IMR-90 (cell line): ENCODE measurements around the gene NOC2L. TPM values are rescaled to one million over a fixed set of nuclear protein-coding genes. Genes with fewer than 3 reads are reported as not detected.
A peak's percentile ranks its signal among the peaks of the same experiment; 100 is the strongest.

Source experiments
- ATAC-seq: fragments of 200-7000 bp; cut with Tn5 transposase; 2 replicates; pipeline ENCODE4 v1.9.1; 2020; ENCODE audit warnings: low read depth, mild to moderate bottlenecking, moderate library complexity
- BruUV-seq: library from RNA; stranded (reverse); fragments of 400-500 nt; replicated peaks from 2 replicates; lab custom pipeline; 2021; lab: Mats Ljungman, UMichigan
- CTCF ChIA-PET: fragments of 300-600 bp; formaldehyde crosslinking; extraction: SDS; loops from one replicate; lab custom pipeline; 2021; ENCODE audit warnings: antibody characterized with exemption; lab: Yijun Ruan, JAX
- POLR2A ChIA-PET: fragments of 300-600 bp; sonication (Branson Sonifier 250); formaldehyde crosslinking; loops from one replicate; lab custom pipeline; 2022; ENCODE audit warnings: antibody characterized with exemption; ENCODE audit not compliant: unreplicated experiment; lab: Charles Lee
- DNase-seq: peaks from one replicate; pipeline ENCODE4 v3.0.0; 2013
- H2AFZ ChIP-seq: replicated peaks from 2 replicates; pipeline ENCODE3; 2013; ENCODE audit warnings: low read length, mild to moderate bottlenecking; ENCODE audit not compliant: poor library complexity
- H2AK5ac ChIP-seq: 2 replicates; pipeline ENCODE4 v1.6.1; 2013; ENCODE audit warnings: low read depth, low read length, inconsistent platforms
- H2AK9ac ChIP-seq: replicated peaks from 2 replicates; pipeline ENCODE3; 2013; ENCODE audit warnings: mild to moderate bottlenecking, low read depth, low read length, moderate library complexity; ENCODE audit not compliant: poor library complexity
- H2BK120ac ChIP-seq: 2 replicates; pipeline ENCODE4 v1.6.1; 2013; ENCODE audit warnings: low read depth, low read length, inconsistent platforms
- H2BK15ac ChIP-seq: 3 replicates; pipeline ENCODE4 v1.6.1; 2013; ENCODE audit warnings: low read depth, low read length, inconsistent platforms
- H2BK20ac ChIP-seq: 2 replicates; pipeline ENCODE4 v1.6.1; 2013; ENCODE audit warnings: low read depth, mild to moderate bottlenecking, inconsistent platforms, low read length, moderate library complexity
- H2BK5ac ChIP-seq: 2 replicates; pipeline ENCODE4 v1.6.1; 2013; ENCODE audit warnings: mild to moderate bottlenecking, low read depth, low read length, inconsistent platforms; ENCODE audit not compliant: poor library complexity, severe bottlenecking
- H3K14ac ChIP-seq: replicated peaks from 2 replicates; pipeline ENCODE4 v1.6.1; 2013; ENCODE audit warnings: low read depth, low read length, inconsistent platforms
- H3K18ac ChIP-seq: 2 replicates; pipeline ENCODE4 v1.6.1; 2013; ENCODE audit warnings: low read depth, low read length, control low read depth
- H3K23ac ChIP-seq: 2 replicates; pipeline ENCODE4 v1.6.1; 2013; ENCODE audit warnings: low read depth, low read length, inconsistent platforms
- H3K27ac ChIP-seq: 2 replicates; pipeline ENCODE4 v1.5.1; 2013; ENCODE audit warnings: mild to moderate bottlenecking, control low read depth, low read length; ENCODE audit not compliant: insufficient read depth
- H3K27me3 ChIP-seq: 2 replicates; pipeline ENCODE4 v1.6.1; 2013; ENCODE audit warnings: low read length; ENCODE audit not compliant: control insufficient read depth, insufficient read depth
- H3K36me3 ChIP-seq: 2 replicates; pipeline ENCODE4 v1.6.1; 2013; ENCODE audit warnings: low read length, mixed read lengths; ENCODE audit not compliant: control insufficient read depth, insufficient read depth
- H3K4ac ChIP-seq: 2 replicates; pipeline ENCODE4 v1.6.1; 2013; ENCODE audit warnings: low read depth, low read length, inconsistent platforms
- H3K4me1 ChIP-seq: 2 replicates; pipeline ENCODE4 v1.6.1; 2013; ENCODE audit warnings: low read length, mixed read lengths; ENCODE audit not compliant: control insufficient read depth, insufficient read depth
- H3K4me2 ChIP-seq: 2 replicates; pipeline ENCODE4 v1.6.1; 2013; ENCODE audit warnings: low read depth, mild to moderate bottlenecking, control low read depth, low read length, moderate library complexity
- H3K4me3 ChIP-seq: 2 replicates; pipeline ENCODE4 v1.5.1; 2013; ENCODE audit warnings: low read depth, mild to moderate bottlenecking, control low read depth, low read length, moderate library complexity; ENCODE audit not compliant: insufficient read depth
- H3K56ac ChIP-seq: 2 replicates; pipeline ENCODE4 v1.6.1; 2013; ENCODE audit warnings: low read length, inconsistent platforms; ENCODE audit not compliant: insufficient read depth; ENCODE audit errors: extremely low read depth
- H3K79me1 ChIP-seq, 2 experiments: 2 replicates each; pipeline ENCODE4 v1.6.1; 2013; ENCODE audit warnings: low read length in 2 of 2, inconsistent platforms in 1 of 2, low read depth in 1 of 2
- H3K9ac ChIP-seq: 2 replicates; pipeline ENCODE4 v1.6.1; 2013; ENCODE audit warnings: low read depth, low read length, control low read depth
- H3K9me1 ChIP-seq: 2 replicates; pipeline ENCODE4 v1.6.1; 2013; ENCODE audit warnings: low read length, inconsistent platforms; ENCODE audit not compliant: insufficient read depth
- H3K9me3 ChIP-seq: 2 replicates; pipeline ENCODE4 v1.6.1; 2013; ENCODE audit warnings: low read length; ENCODE audit not compliant: control insufficient read depth, insufficient read depth
- H4K20me1 ChIP-seq: 2 replicates; pipeline ENCODE4 v1.6.1; 2013; ENCODE audit warnings: low read length, inconsistent platforms; ENCODE audit not compliant: insufficient read depth
- H4K5ac ChIP-seq: 2 replicates; pipeline ENCODE4 v1.6.1; 2013; ENCODE audit warnings: mild to moderate bottlenecking, low read depth, low read length, control low read depth
- H4K8ac ChIP-seq, 2 experiments: 2 replicates each; pipeline ENCODE4 v1.6.1; 2013; ENCODE audit warnings: low read depth in 2 of 2, low read length in 2 of 2, control low read depth in 1 of 2, inconsistent platforms in 1 of 2
- H4K91ac ChIP-seq: 2 replicates; pipeline ENCODE4 v1.6.1; 2013; ENCODE audit warnings: low read depth, low read length, inconsistent platforms; ENCODE audit not compliant: insufficient read depth
- BHLHE40 ChIP-seq: fragments of 150-350 bp; IDR thresholded peaks from 2 replicates; pipeline ENCODE4 v1.6.1; 2016; ENCODE audit warnings: mild to moderate bottlenecking, low read depth, low read length
- CEBPB ChIP-seq: IDR thresholded peaks from 2 replicates; pipeline ENCODE4 v1.6.1; 2012; ENCODE audit warnings: low read depth, low read length, improper control_type of control experiment
- CHD1 ChIP-seq: IDR thresholded peaks from 2 replicates; pipeline ENCODE4 v1.6.1; 2012; ENCODE audit warnings: low read depth, low read length, improper control_type of control experiment
- ELK1 ChIP-seq: fragments of 150-350 bp; IDR thresholded peaks from 2 replicates; pipeline ENCODE4 v1.6.1; 2016; ENCODE audit warnings: low read depth, mild to moderate bottlenecking, low read length, moderate library complexity, borderline replicate concordance
- MAFK ChIP-seq: IDR thresholded peaks from 2 replicates; pipeline ENCODE4 v1.6.1; 2012; ENCODE audit warnings: low read depth, low read length, improper control_type of control experiment
- MAZ ChIP-seq: IDR thresholded peaks from 2 replicates; pipeline ENCODE4 v1.6.1; 2012; ENCODE audit warnings: low read depth, mild to moderate bottlenecking, low read length, improper control_type of control experiment, moderate library complexity, borderline replicate concordance
- MXI1 ChIP-seq: IDR thresholded peaks from 2 replicates; pipeline ENCODE4 v1.6.1; 2012; ENCODE audit warnings: low read depth, mild to moderate bottlenecking, low read length, moderate library complexity, borderline replicate concordance
- NFE2L2 ChIP-seq: fragments of 150-350 bp; IDR thresholded peaks from 2 replicates; pipeline ENCODE4 v1.6.1; 2016; ENCODE audit warnings: low read depth, mild to moderate bottlenecking, low read length
- RCOR1 ChIP-seq: IDR thresholded peaks from 2 replicates; pipeline ENCODE4 v1.6.1; 2012; ENCODE audit warnings: mild to moderate bottlenecking, low read length, improper control_type of control experiment; ENCODE audit not compliant: insufficient replicate concordance
- RFX5 ChIP-seq: IDR thresholded peaks from 2 replicates; pipeline ENCODE4 v1.8.0; 2012; ENCODE audit warnings: low read depth, mild to moderate bottlenecking, low read length, moderate library complexity
- SMC3 ChIP-seq: fragments of 150-350 bp; IDR thresholded peaks from 2 replicates; pipeline ENCODE4 v1.6.1; 2016; ENCODE audit warnings: low read depth, mild to moderate bottlenecking, antibody characterized with exemption, low read length, moderate library complexity
- WGBS, 2 experiments: methylation state at CpG; one replicate each; pipeline versions ENCODE4 v1.1.5 to v1.1.7; 2013; ENCODE audit warnings: missing lambda C conversion rate in 2 of 2; ENCODE audit not compliant: insufficient read length in 1 of 2; ENCODE audit errors: extremely low coverage in 2 of 2; 5-methylcytosine and 5-hydroxymethylcytosine counted together
- dilution Hi-C: fragments of 300-500 bp; cut with HindIII; formaldehyde crosslinking; loops from one replicate; pipeline ENCODE4 v1.14.3; 2018; ENCODE audit warnings: low sequenced_read_pairs; ENCODE audit not compliant: unreplicated experiment
- in situ Hi-C: fragments of 300-500 bp; cut with MboI; formaldehyde crosslinking; loops from 3 replicates; pipeline ENCODE4 v1.14.3; 2019; ENCODE audit warnings: low sequenced_read_pairs, inconsistent platforms, mixed read lengths
- intact Hi-C: fragments of 100-400 bp; cut with micrococcal nuclease; formaldehyde crosslinking; loops from 2 replicates; pipeline ENCODE4 v1.10.0; 2022
- polyA plus RNA-seq, 3 experiments: library from polyadenylated mRNA; depleted of rRNA; stranded (reverse); fragments of >200 nt; gene quantifications; 2 replicates each; pipeline ENCODE4 v1.2.3, GENCODE V29; 2012; ENCODE audit warnings: low replicate concordance in 1 of 3
- total RNA-seq: library from RNA; depleted of rRNA; stranded (reverse); fragments of >200 nt; gene quantifications from 2 replicates; pipeline ENCODE4 v1.2.3, GENCODE V29; 2012

Gene NOC2L
- total and polyA plus RNA-seq, 2 of the 4 experiments (the other 2 are of a cell fraction), result 74.2 to 106 TPM

- no peak overlapping the region for H2BK120ac ChIP-seq
- peaks cover 16% of the 10 kb centered on the region for H3K4me1 ChIP-seq
- POLR2A ChIA-PET, result interaction anchor here (0.6 kb wide), 1 partner anchor 390 kb away, joined by 3 read pairs; no protein-coding TSS in a partner anchor
- no peak overlapping the region for H3K18ac ChIP-seq
- BruUV-seq, result no TSS peak
- H3K27me3 ChIP-seq, result no peaks in the 10 kb centered on the region
- H4K8ac ChIP-seq, result no peak overlapping the region; a peak in 1 of 4 replicates
- H3K79me1 ChIP-seq, result peaks cover 12 to 45% of the 10 kb centered on the region in 2 experiments
- H4K91ac ChIP-seq, result no peak overlapping the region
- in situ Hi-C loops (no loop called here), dilution Hi-C loops (no loop called here), intact Hi-C loops (no loop called here)
- peak overlapping the region; percentile 68 for H3K4me2 ChIP-seq
- H3K9ac ChIP-seq, result peak overlapping the region; percentile 59; the same call in 1 of the 2 replicates
- ATAC-seq (peak; percentile 3; the same call in 1 of the 2 replicates), DNase-seq (no peak)
- H3K14ac ChIP-seq, result no peak overlapping the region
- 0 out of 2 replicates have a peak, but pooled peaks cover 8% of the 10 kb centered on the region for H3K9me1 ChIP-seq
- H3K9me3 ChIP-seq, result no peaks in the 10 kb centered on the region
- peak overlapping the region; percentile 94 for H2AK9ac ChIP-seq
- 0 out of 2 replicates have a peak overlapping the region, but pooled peaks have one; percentile 5 for H3K4ac ChIP-seq
- peaks cover 15% of the 10 kb centered on the region for H4K20me1 ChIP-seq
- H4K5ac ChIP-seq, result no peak overlapping the region
- no peak overlapping the region for H2BK15ac ChIP-seq
- peaks cover 28% of the 10 kb centered on the region for H3K36me3 ChIP-seq
- peak overlapping the region; percentile 86 for H2AFZ ChIP-seq
- no peak overlapping the region; the same call in 1 of the 2 replicates for H3K27ac ChIP-seq
- CTCF ChIA-PET, result no interaction called here
- peak overlapping the region; percentile 91 for H3K4me3 ChIP-seq
- H3K23ac ChIP-seq, result no peak overlapping the region
- TF ChIP-seq BHLHE40 (no peak), MXI1 (no peak), RCOR1 (no peak), MAZ (no peak), ELK1 (no peak), SMC3 (no peak), MAFK (no peak), RFX5 (no peak), NFE2L2 (no peak), CEBPB (no peak), CHD1 (no peak)
- no peak overlapping the region for H3K56ac ChIP-seq
- H2BK5ac ChIP-seq, result no peak overlapping the region
- H2BK20ac ChIP-seq, result no peak overlapping the region
- WGBS, 2 experiments, result 47% methylated on average over 40 of the region's 56 CpGs; no CpG with 5 or more reads in 1 of the 2 experiments
- H2AK5ac ChIP-seq, result peak overlapping the region; percentile 74
Measured at GRCh38 chr1:961132-961669, 2.1 kb upstream of the NOC2L start.
